Measurements from ENCODE around the gene MLLT1.
"Not testable (repeated sequence)": the region's sequence is repeated elsewhere in the genome, so short reads cannot be mapped to it uniquely, and the experiment has no call there.

MLLT1 gene

GRCh38 chr19:6279931-6280591 lies at the start of gene MLLT1:
TSS of gene MLLT1 (minus strand) at chr19:6279975. CDS start at chr19:6279784, 191 bp downstream.
- DNase-seq (ENCODE audit: low read depth in 4 of 4, low spot score in 1 of 4): peak; percentile 83 to 97 (median 90)

GRCh38 chr19:6326815-6327214 lies 47.0 kb upstream of the MLLT1 start:
- no peak for DNase-seq (ENCODE audit: low read depth in 4 of 4, low spot score in 1 of 4)

DNA sequence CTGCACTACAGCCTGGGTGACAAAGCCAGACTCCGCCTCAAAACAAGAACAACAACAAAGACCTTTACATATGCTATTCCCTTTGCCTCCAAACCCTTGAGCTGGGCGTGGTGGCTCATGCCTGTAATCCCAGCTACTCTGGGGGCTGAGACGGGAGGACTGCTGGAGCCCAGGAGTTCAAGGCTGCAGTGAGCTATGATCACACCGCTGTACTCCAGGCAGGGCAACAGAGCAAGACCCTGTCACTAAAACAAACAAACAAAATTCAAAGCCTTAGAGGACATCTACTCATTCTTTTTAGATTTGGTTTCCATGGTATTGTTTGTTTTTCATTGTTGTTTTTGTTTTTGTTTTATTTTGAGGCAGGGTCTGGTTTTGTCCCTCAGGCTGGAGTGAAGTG lies 45.8 kb upstream of the MLLT1 start:
- no peak for DNase-seq (ENCODE audit: low read depth in 4 of 4, low spot score in 1 of 4)

DNA sequence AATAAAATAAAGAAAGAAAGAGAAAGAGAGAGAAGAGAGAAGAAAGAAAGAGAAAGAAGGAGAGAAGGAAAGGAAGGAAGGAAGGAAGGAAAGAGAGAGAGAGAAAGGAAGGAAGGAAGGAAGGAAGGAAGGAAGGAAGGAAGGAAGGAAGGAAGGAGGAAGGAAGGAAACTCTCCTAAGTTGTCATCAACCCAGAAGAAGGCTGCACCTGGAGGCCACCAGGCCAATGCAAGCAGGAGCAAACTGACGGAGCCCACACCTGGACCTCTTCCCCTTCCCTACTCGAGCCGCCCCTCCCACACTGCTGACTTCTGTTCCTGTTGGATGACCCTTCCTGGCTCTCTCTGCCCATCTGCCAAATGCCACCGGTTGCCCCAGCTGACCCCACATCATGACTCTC lies 45.0 kb upstream of the MLLT1 start:
- no peak for DNase-seq (ENCODE audit: low read depth in 4 of 4, low spot score in 1 of 4)

DNA sequence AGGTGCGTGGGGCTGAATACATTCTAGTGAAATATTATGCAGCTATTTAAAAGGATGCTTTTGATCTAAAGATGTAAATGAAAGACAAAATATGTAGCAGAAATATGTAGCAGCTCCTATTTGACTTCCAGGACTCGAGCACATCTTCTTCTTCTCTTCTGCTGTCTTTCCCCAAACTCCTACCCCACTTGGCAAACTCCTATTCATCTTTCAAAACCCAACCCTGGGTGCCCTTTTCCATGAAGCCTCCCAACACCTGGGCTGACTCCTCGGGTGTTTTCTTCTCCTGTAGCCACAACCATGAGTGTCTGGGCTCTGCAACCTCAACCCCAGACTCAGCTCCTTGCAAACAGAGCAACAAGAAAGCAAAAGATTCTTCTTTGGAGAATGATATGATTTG lies 42.5 kb upstream of the MLLT1 start:
- DNase-seq (ENCODE audit: low read depth in 4 of 4, low spot score in 1 of 4): no peak

DNA sequence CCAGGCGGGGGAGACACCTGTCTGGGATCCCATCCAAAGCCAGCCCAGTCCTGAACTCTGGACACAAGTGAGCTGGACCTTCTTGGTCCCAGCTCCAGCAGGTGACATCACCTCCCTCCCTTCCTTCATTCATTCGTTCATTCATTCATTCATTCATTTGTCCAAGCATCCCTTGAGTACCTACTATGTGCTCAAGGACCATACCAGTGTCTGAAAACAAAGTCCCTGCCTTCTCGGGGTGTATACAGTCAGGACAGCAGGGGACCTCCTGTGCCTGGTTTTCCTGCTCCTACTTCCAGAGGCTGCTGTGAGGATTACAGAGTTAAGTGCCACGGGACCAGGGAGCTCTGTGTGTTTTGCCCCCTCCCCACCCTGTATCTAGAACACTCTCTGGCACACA lies 39.6 kb upstream of the MLLT1 start:
- no peak for DNase-seq (ENCODE audit: low read depth in 4 of 4, low spot score in 1 of 4)

GRCh38 chr19:6318772-6319171 lies 39.0 kb upstream of the MLLT1 start:
- DNase-seq (ENCODE audit: low read depth in 4 of 4, low spot score in 1 of 4): no peak

GRCh38 chr19:6315646-6316045 lies 35.9 kb upstream of the MLLT1 start:
- DNase-seq (ENCODE audit: low read depth in 4 of 4, low spot score in 1 of 4): not testable (repeated sequence)

- no peak for DNase-seq (ENCODE audit: low read depth in 4 of 4, low spot score in 1 of 4)
Measured at GRCh38 chr19:6313398-6313969, 33.7 kb upstream of the MLLT1 start.

DNA sequence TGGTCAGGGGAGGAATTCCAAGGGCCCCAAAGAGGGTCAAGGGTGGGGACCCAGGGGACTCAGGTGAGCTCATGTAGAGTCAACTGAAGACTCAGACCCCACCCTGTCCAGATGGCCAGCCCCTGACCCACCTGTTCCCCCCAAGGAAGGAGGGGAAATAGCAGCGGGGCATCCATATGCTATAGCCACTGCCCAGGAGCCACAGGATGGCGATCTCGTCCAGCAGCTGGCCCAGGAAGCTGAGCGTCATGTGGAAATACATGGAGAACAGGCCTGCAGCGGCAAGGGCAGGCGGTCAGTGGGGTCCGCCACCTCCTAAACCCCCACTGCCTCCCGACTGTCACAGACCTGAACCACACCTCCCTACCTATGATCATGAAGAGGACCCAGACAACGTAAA lies 32.2 kb upstream of the MLLT1 start:
- DNase-seq (ENCODE audit: low read depth in 4 of 4, low spot score in 1 of 4): no peak

- DNase-seq (ENCODE audit: low read depth in 4 of 4, low spot score in 1 of 4): no peak
Measured at GRCh38 chr19:6298413-6298812, 18.6 kb upstream of the MLLT1 start.

- DNase-seq (ENCODE audit: low read depth in 4 of 4, low spot score in 1 of 4): no peak
Measured at GRCh38 chr19:6297202-6297601, 17.4 kb upstream of the MLLT1 start.

DNA sequence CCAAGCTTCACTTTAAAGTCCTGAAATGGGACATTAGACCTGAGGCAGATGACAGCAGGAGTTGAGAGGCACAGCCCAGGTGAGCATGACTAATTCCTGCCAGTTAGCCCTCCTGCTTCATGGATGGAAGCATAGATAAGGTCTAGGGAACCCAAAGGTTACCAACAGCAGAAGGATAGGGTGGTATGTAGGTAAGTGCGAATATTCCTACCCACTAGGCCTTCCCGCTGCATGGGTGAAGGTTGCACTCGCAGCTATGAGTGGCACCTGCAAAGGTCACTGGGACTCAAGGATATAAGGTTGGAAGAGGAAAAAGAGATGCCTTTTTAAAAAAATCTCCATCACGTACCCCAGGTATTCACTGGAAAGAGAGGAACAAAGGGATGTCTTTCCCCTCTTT lies 12.2 kb upstream of the MLLT1 start:
- no peak for DNase-seq (ENCODE audit: low read depth in 4 of 4, low spot score in 1 of 4)

DNA sequence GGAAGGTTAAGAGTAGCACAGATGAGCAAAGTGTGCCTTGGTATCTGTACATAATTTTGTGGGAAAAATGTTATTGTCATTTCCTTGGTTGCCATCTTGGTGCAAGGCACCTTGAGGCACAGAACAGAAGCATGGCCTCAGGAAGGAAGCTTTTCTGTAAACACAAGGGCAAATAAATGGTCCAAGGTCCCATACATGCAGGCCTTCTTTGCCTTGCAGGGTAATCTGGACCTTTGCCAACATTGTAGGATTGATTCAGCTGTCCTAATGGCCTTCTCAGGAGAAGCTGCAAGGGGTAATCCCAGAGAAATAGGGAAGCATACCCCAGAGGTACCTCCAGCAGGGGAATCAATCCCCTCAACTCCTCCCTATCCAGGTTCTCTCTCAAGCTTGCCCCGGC lies 9.0 kb upstream of the MLLT1 start:
- DNase-seq (ENCODE audit: low read depth in 4 of 4, low spot score in 1 of 4): no peak

- DNase-seq (ENCODE audit: low read depth in 4 of 4, low spot score in 1 of 4): no peak
Measured at GRCh38 chr19:6287269-6287885, 7.6 kb upstream of the MLLT1 start.

DNA sequence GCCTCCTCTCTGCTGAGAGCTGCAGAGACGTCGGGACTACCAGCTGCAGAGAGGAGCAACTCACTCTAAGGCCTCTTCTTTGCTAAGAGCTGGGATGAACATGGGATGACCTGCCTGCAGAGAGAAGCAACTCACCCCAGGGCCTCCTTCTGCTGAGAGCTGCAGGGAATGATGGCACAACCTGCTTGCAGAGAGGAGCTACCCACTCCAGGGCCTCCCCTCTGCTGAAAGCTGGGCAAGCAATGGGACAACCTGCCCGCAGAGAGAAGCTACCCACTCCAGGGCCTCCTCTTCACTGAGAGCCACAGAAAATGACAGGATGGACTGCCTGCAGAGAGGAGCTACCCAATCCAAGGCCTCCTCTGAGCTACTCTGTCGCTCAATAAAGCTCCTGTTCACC lies 6.9 kb upstream of the MLLT1 start:
- no peak for DNase-seq (ENCODE audit: low read depth in 4 of 4, low spot score in 1 of 4)

- not testable (repeated sequence) for DNase-seq (ENCODE audit: low read depth in 4 of 4, low spot score in 1 of 4)
Measured at GRCh38 chr19:6282393-6282792, 2.6 kb upstream of the MLLT1 start.

DNA sequence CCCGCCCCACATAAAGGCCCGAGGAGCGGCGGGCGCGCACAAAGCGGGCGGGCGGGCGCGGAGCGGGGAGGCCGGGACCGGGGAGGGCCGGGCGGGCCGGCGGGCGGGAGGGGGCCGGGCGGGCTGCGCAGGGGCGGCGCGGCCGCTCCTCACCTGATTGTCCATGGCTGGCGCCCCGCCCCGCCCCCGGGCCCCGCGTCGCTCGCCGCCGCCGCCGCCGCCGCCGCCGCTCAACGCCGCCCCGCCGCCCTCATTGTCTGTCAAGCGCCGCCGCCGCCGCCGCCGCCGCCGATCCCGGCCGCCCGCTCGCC lies 200 bp downstream of the MLLT1 start:
- DNase-seq (ENCODE audit: low read depth in 4 of 4, low spot score in 1 of 4): no peak

- DNase-seq (ENCODE audit: low read depth in 4 of 4, low spot score in 1 of 4): no peak
Measured at GRCh38 chr19:6278740-6279619, 795 bp downstream of the MLLT1 start.

DNA sequence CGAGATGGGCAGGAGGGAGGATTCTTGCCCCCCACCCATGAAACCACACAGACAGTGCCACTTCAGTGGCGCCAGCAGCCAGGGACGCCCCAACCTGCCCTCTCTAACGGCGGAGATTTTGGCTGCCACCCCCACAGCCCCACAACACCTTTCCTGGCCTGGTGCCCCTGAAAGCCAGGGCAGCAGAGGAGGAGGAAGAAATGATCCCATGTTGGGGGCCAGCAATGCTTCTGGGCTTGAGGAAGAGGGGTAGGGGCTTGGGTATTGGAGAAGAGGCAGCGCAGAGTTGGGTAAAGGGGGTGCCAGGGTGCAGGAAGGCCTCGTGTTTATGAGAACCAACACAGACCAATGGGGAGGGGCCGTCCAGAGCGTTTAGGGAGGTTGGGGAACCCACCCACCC lies 1.7 kb downstream of the MLLT1 start:
- DNase-seq (ENCODE audit: low read depth in 4 of 4, low spot score in 1 of 4): no peak

DNA sequence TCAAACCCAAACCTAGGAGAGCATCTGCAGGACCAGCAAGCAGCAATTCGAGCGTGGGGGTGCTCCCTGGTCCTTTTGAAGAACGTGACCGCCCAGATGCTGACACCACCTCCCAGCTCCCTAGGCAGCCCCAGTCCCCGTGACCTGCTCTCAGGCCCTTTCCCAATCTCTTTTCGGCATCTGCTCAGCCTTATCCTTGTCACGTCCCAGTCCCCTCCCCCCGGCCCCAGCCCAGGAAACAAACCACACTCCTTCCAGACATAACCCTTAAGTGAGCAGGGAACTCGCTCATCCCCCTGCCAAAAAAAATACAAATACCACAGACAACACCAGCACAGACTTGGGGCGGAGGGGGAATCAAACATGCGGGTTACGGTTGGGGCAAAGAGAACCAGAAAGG lies 3.3 kb downstream of the MLLT1 start:
- no peak for DNase-seq (ENCODE audit: low read depth in 4 of 4, low spot score in 1 of 4)

- DNase-seq (ENCODE audit: low read depth in 4 of 4, low spot score in 1 of 4): no peak
Measured at GRCh38 chr19:6275170-6275744, 4.5 kb downstream of the MLLT1 start.
